ENCODE measurements around the gene S100A13. TPM values are rescaled to one million over a fixed set of nuclear protein-coding genes. Genes with fewer than 3 reads are reported as not detected.

S100A13 gene
- total and polyA plus RNA-seq, 2 donors (not counting 1 experiment from before 2014, with no cell fraction given), result 172 to 399 TPM

- TF ChIP-seq EZH2 (IDR thresholded peaks at IDR 0.05; ENCODE audit: low read length, missing control alignments) (no peak), CTCF (conservative IDR thresholded peaks at IDR 0.05 in 1 of 2, IDR thresholded peaks at IDR 0.05 in 1 of 2; ENCODE audit: low read depth in 1 of 2, low read length in 2 of 2) (peak in 1 of 2 donors; percentile 64)
- Histone ChIP-seq H3K9me3 (ENCODE audit: control insufficient read depth, insufficient read depth, low read depth, low read length) (no peaks in the 10 kb centered on the region), H3K4me1 (ENCODE audit: control insufficient read depth, extremely low read depth, insufficient read depth, low read length) (peaks cover 2% of the 10 kb centered on the region), H3K4me2 (ENCODE audit: extremely low read depth, insufficient read depth, low read length) (peak within 1 kb of the TSS; percentile 75), H3K27ac (ENCODE audit: insufficient read depth, low read length) (peak within 1 kb of the TSS; percentile 95), H3K36me3 (ENCODE audit: control insufficient read depth, insufficient read depth, low read length) (peaks cover 3% of the 10 kb centered on the region), H2AFZ (ENCODE audit: low read length) (no peak within 1 kb of the TSS), H3K4me3 (replicated peaks in 1 of 4; ENCODE audit: control extremely low read depth in 1 of 4, insufficient read depth in 1 of 4, low read depth in 3 of 4, low read length in 4 of 4) (peak within 1 kb of the TSS; percentile 72 to 89 (median 78)), H3K27me3 (ENCODE audit: control insufficient read depth, insufficient read depth, low read length) (no peaks in the 10 kb centered on the region), H3K79me2 (ENCODE audit: control insufficient read depth, insufficient read depth, low read length) (peaks cover 18% of the 10 kb centered on the region), H3K9ac (ENCODE audit: insufficient read depth, low read length) (peak within 1 kb of the TSS; percentile 84), H4K20me1 (ENCODE audit: control insufficient read depth, extremely low read depth, insufficient read depth, low read length) (no peaks in the 10 kb centered on the region)
- DNase-seq (ENCODE audit: low read depth in 2 of 2), result no peak
Measured at GRCh38 chr1:153627715-153628626, 666 bp upstream of the S100A13 start, which contains the start of gene S100A1. Gene S100A1 (plus strand): TSS chr1:153628434. CDS start chr1:153630522, 2,088 bp downstream.

GRCh38 chr1:153626477-153626903 is 815 bp downstream of the S100A13 start:
- Histone ChIP-seq H2AFZ (ENCODE audit: low read length) (no peak overlapping the region), H3K4me1 (ENCODE audit: control insufficient read depth, extremely low read depth, insufficient read depth, low read length) (peaks cover 2% of the 10 kb centered on the region), H3K27me3 (ENCODE audit: control insufficient read depth, insufficient read depth, low read length) (no peaks in the 10 kb centered on the region), H3K4me3 (replicated peaks in 1 of 4; ENCODE audit: control extremely low read depth in 1 of 4, insufficient read depth in 1 of 4, low read depth in 3 of 4, low read length in 4 of 4) (peak overlapping the region; percentile 72 to 89 (median 78)), H3K36me3 (ENCODE audit: control insufficient read depth, insufficient read depth, low read length) (peaks cover 3% of the 10 kb centered on the region), H3K9ac (ENCODE audit: insufficient read depth, low read length) (peak overlapping the region; percentile 84), H3K4me2 (ENCODE audit: extremely low read depth, insufficient read depth, low read length) (peak overlapping the region; percentile 75), H3K27ac (ENCODE audit: insufficient read depth, low read length) (peak overlapping the region; percentile 95), H3K79me2 (ENCODE audit: control insufficient read depth, insufficient read depth, low read length) (peaks cover 18% of the 10 kb centered on the region), H4K20me1 (ENCODE audit: control insufficient read depth, extremely low read depth, insufficient read depth, low read length) (no peaks in the 10 kb centered on the region), H3K9me3 (ENCODE audit: control insufficient read depth, insufficient read depth, low read depth, low read length) (no peaks in the 10 kb centered on the region)
- no peak for DNase-seq (ENCODE audit: low read depth in 2 of 2)
- TF ChIP-seq CTCF (conservative IDR thresholded peaks at IDR 0.05 in 1 of 2, IDR thresholded peaks at IDR 0.05 in 1 of 2; ENCODE audit: low read depth in 1 of 2, low read length in 2 of 2) (no peak), EZH2 (IDR thresholded peaks at IDR 0.05; ENCODE audit: low read length, missing control alignments) (no peak)

GRCh38 chr1:153624965-153625611 is 2.2 kb downstream of the S100A13 start:
- Histone ChIP-seq H3K27ac (ENCODE audit: insufficient read depth, low read length) (no peak overlapping the region), H3K27me3 (ENCODE audit: control insufficient read depth, insufficient read depth, low read length) (no peaks in the 10 kb centered on the region), H3K4me2 (ENCODE audit: extremely low read depth, insufficient read depth, low read length) (peak overlapping the region; percentile 20), H3K9ac (ENCODE audit: insufficient read depth, low read length) (no peak overlapping the region), H3K4me3 (replicated peaks in 1 of 4; ENCODE audit: control extremely low read depth in 1 of 4, insufficient read depth in 1 of 4, low read depth in 3 of 4, low read length in 4 of 4) (peak overlapping the region in 1 of 4 experiments; percentile 89), H3K79me2 (ENCODE audit: control insufficient read depth, insufficient read depth, low read length) (peaks cover 18% of the 10 kb centered on the region), H4K20me1 (ENCODE audit: control insufficient read depth, extremely low read depth, insufficient read depth, low read length) (no peaks in the 10 kb centered on the region), H3K9me3 (ENCODE audit: control insufficient read depth, insufficient read depth, low read depth, low read length) (no peaks in the 10 kb centered on the region), H3K36me3 (ENCODE audit: control insufficient read depth, insufficient read depth, low read length) (peaks cover 3% of the 10 kb centered on the region), H3K4me1 (ENCODE audit: control insufficient read depth, extremely low read depth, insufficient read depth, low read length) (peaks cover 2% of the 10 kb centered on the region), H2AFZ (ENCODE audit: low read length) (no peak overlapping the region)
- DNase-seq (ENCODE audit: low read depth in 2 of 2), result no peak
- TF ChIP-seq EZH2 (IDR thresholded peaks at IDR 0.05; ENCODE audit: low read length, missing control alignments) (no peak), CTCF (conservative IDR thresholded peaks at IDR 0.05 in 1 of 2, IDR thresholded peaks at IDR 0.05 in 1 of 2; ENCODE audit: low read depth in 1 of 2, low read length in 2 of 2) (no peak)

All from fibroblast of lung (primary cell).